Muscle layer of colon (tissue), 2 donors: ENCODE results near the gene BFSP2.

Experiments
- H3K27ac ChIP-seq: one replicate; pipeline ENCODE4 v1.7.0; 2013; ENCODE audit warnings: low read depth, mild to moderate bottlenecking, low read length, moderate library complexity
- H3K27me3 ChIP-seq, 2 donors: one replicate each; pipeline ENCODE4 v1.7.0; 2013; ENCODE audit warnings: low read length in 2 of 2, mild to moderate bottlenecking in 2 of 2; ENCODE audit not compliant: insufficient read depth in 2 of 2, control insufficient read depth in 1 of 2
- H3K36me3 ChIP-seq: one replicate; pipeline ENCODE4 v1.7.0; 2013; ENCODE audit warnings: mild to moderate bottlenecking, low read length; ENCODE audit not compliant: insufficient read depth
- H3K4me1 ChIP-seq: one replicate; pipeline ENCODE4 v1.7.0; 2013; ENCODE audit warnings: mild to moderate bottlenecking, low read length; ENCODE audit not compliant: insufficient read depth
- H3K4me3 ChIP-seq, 2 donors: one replicate each; pipeline ENCODE4 v1.7.0; 2013; ENCODE audit warnings: low read length in 2 of 2, low read depth in 1 of 2, mild to moderate bottlenecking in 1 of 2, moderate library complexity in 1 of 2
- H3K9ac ChIP-seq: one replicate; pipeline ENCODE4 v1.7.0; 2013; ENCODE audit warnings: low read length
- H3K9me3 ChIP-seq: one replicate; pipeline ENCODE4 v1.7.0; 2013; ENCODE audit warnings: mild to moderate bottlenecking, low read length
- donor health status: abdominal sarcoma.
- donor health status: Adenocarcinoma of cecum.

Gene BFSP2

GRCh38 chr3:133445108-133445507 lies 45.3 kb downstream of the BFSP2 start:
- Histone ChIP-seq H3K9ac (no peak overlapping the region), H3K4me3 (no peak overlapping the region), H3K9me3 (no peaks in the 10 kb centered on the region), H3K4me1 (no peaks in the 10 kb centered on the region), H3K27me3 (no peaks in the 10 kb centered on the region), H3K36me3 (no peaks in the 10 kb centered on the region), H3K27ac (no peak overlapping the region)

- Histone ChIP-seq H3K36me3 (no peaks in the 10 kb centered on the region), H3K9me3 (no peaks in the 10 kb centered on the region), H3K9ac (no peak overlapping the region), H3K4me1 (no peaks in the 10 kb centered on the region), H3K27ac (no peak overlapping the region), H3K27me3 (no peaks in the 10 kb centered on the region), H3K4me3 (no peak overlapping the region)
These were observed 48.1 kb downstream of the BFSP2 start for GRCh38 chr3:133447750-133448477.

- Histone ChIP-seq H3K27ac (no peak overlapping the region), H3K27me3 (no peaks in the 10 kb centered on the region), H3K4me3 (no peak overlapping the region), H3K9me3 (no peaks in the 10 kb centered on the region), H3K36me3 (no peaks in the 10 kb centered on the region), H3K4me1 (no peaks in the 10 kb centered on the region), H3K9ac (no peak overlapping the region)
These were observed 48.7 kb downstream of the BFSP2 start for GRCh38 chr3:133448478-133449122.

DNA sequence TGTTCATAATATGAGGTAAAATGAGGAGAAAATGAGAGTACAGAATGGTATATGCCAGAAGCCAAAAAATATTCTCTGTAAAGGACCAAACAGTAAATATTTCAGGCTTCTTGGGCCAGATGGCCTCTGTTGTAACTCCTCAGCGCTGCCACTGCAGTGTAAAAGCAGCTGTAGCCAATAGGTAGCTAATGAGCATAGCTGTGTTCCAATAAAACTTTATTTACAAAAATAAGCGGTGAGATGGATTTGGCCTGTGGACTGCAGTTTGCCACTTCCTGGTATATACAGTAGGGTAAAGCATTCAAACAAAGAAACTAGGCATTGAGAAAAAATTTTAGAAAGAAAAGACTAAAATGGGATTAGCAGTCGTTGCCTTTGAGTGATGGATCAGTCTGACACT lies 51.5 kb downstream of the BFSP2 start:
- no peak overlapping the region for H3K27ac ChIP-seq
- no peak overlapping the region for H3K9ac ChIP-seq
- no peaks in the 10 kb centered on the region for H3K36me3 ChIP-seq
- H3K27me3 ChIP-seq, result no peaks in the 10 kb centered on the region
- no peaks in the 10 kb centered on the region for H3K9me3 ChIP-seq
- no peaks in the 10 kb centered on the region for H3K4me1 ChIP-seq
- H3K4me3 ChIP-seq, result no peak overlapping the region

- Histone ChIP-seq H3K4me3 (no peak overlapping the region), H3K9ac (no peak overlapping the region), H3K27me3 (no peaks in the 10 kb centered on the region), H3K4me1 (no peaks in the 10 kb centered on the region), H3K36me3 (no peaks in the 10 kb centered on the region), H3K27ac (no peak overlapping the region), H3K9me3 (no peaks in the 10 kb centered on the region)
These were observed 52.9 kb downstream of the BFSP2 start for GRCh38 chr3:133452641-133453319.

GRCh38 chr3:133453383-133453782 lies 53.5 kb downstream of the BFSP2 start:
- Histone ChIP-seq H3K9me3 (no peaks in the 10 kb centered on the region), H3K4me1 (no peaks in the 10 kb centered on the region), H3K4me3 (no peak overlapping the region), H3K36me3 (no peaks in the 10 kb centered on the region), H3K27me3 (no peaks in the 10 kb centered on the region), H3K27ac (no peak overlapping the region), H3K9ac (no peak overlapping the region)

GRCh38 chr3:133455281-133455680 lies 55.4 kb downstream of the BFSP2 start:
- Histone ChIP-seq H3K9ac (no peak overlapping the region), H3K27me3 (no peaks in the 10 kb centered on the region), H3K27ac (no peak overlapping the region), H3K9me3 (no peaks in the 10 kb centered on the region), H3K4me3 (no peak overlapping the region), H3K4me1 (peaks cover 15% of the 10 kb centered on the region), H3K36me3 (no peaks in the 10 kb centered on the region)

DNA sequence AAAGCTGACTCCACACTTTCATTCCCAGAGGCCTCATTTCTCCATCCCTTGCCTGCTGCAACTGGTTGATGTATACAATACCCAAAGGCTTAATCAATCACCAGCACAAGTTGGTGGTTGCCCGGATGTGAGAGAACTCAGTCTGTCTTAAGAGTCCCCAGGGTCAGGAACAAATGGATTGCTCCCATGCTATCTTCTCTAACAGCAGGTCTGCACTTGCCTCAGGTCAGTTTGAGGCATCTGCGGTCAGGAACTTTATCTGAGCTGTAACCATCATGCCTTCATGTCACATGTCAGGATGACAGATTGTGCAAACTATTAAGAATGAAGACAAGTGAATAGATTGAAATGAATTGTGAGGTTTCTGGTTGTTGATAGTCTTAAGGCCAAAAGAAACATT lies 56.1 kb downstream of the BFSP2 start:
- Histone ChIP-seq H3K27ac (no peak overlapping the region), H3K9ac (no peak overlapping the region), H3K36me3 (no peaks in the 10 kb centered on the region), H3K4me1 (peaks cover 15% of the 10 kb centered on the region), H3K4me3 (no peak overlapping the region), H3K9me3 (no peaks in the 10 kb centered on the region), H3K27me3 (no peaks in the 10 kb centered on the region)

DNA sequence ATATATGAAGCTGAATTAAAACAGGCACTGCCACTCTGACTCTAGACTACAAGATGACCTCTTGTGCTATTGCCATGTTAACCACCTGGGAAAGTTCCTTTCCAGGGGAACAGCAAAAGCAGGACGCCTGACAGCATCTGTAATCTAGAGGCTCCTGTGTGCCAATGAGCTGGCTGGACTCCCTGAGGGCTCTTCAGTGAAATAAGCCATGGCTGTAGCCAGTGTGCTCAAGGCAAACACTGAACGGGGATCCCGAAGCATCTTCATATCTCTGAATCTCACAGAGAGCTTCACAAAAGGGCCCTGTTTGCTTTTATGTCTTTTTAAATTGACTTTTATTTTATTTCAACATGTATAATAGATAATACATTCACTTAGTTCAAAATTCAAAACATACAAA lies 57.2 kb downstream of the BFSP2 start:
- Histone ChIP-seq H3K9ac (no peak overlapping the region), H3K27me3 (no peaks in the 10 kb centered on the region), H3K36me3 (no peaks in the 10 kb centered on the region), H3K4me1 (peaks cover 15% of the 10 kb centered on the region), H3K27ac (no peak overlapping the region), H3K9me3 (no peaks in the 10 kb centered on the region), H3K4me3 (no peak overlapping the region)

- H3K36me3 ChIP-seq, result no peaks in the 10 kb centered on the region
- H3K9ac ChIP-seq, result no peak overlapping the region
- H3K27ac ChIP-seq, result no peak overlapping the region
- no peaks in the 10 kb centered on the region for H3K27me3 ChIP-seq
- no peaks in the 10 kb centered on the region for H3K9me3 ChIP-seq
- H3K4me1 ChIP-seq, result peaks cover 15% of the 10 kb centered on the region
- H3K4me3 ChIP-seq, result no peak overlapping the region
These were observed 57.7 kb downstream of the BFSP2 start for GRCh38 chr3:133457465-133458067.

DNA sequence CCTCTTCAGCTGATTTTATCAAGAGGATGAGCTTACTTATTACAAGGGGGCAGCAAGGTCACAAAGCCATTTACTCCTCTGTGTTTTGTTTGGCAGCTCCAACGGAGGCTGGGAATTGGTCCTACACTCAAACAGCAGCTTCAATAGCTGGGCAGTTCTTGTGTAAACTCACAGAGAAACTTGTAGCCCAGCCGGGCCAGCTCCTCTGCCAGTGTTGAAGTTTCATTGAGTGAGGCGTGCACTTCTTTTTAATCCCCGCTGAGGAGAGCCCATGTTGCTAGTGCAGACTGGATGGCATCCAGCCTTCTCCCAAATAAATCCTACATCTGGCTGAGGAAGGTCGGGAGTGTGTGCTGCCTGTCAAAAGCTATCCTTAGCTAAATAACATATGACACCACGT lies 59.5 kb downstream of the BFSP2 start:
- Histone ChIP-seq H3K36me3 (no peaks in the 10 kb centered on the region), H3K9ac (no peak overlapping the region), H3K27ac (no peak overlapping the region), H3K4me1 (peaks cover 15% of the 10 kb centered on the region), H3K4me3 (no peak overlapping the region), H3K27me3 (no peaks in the 10 kb centered on the region), H3K9me3 (no peaks in the 10 kb centered on the region)
